AG09309 (cell line): ENCODE data around the gene ZBTB48.
A peak's percentile ranks its signal among the peaks of the same experiment; 100 is the strongest.

Experiments
- DNase-seq: peaks from one replicate; pipeline ENCODE4 v3.0.0-alpha.2; 2010; ENCODE audit warnings: low read depth
- H3K4me3 ChIP-seq: 2 replicates; pipeline ENCODE4 v1.5.1; 2011; ENCODE audit warnings: mild to moderate bottlenecking, low read depth, low read length, moderate library complexity; ENCODE audit not compliant: control insufficient read depth
- CTCF ChIP-seq: IDR thresholded peaks from 2 replicates; pipeline ENCODE4 v1.5.1; 2011; ENCODE audit warnings: mild to moderate bottlenecking, low read depth, low read length, inconsistent platforms; ENCODE audit not compliant: insufficient read depth, control insufficient read depth; ENCODE audit errors: missing control alignments

The ZBTB48 gene

GRCh38 chr1:6538956-6539355 is 40.8 kb upstream of the ZBTB48 start:
- DNase-seq = no peak
- no peak overlapping the region for H3K4me3 ChIP-seq
- no peak for TF ChIP-seq CTCF

DNA sequence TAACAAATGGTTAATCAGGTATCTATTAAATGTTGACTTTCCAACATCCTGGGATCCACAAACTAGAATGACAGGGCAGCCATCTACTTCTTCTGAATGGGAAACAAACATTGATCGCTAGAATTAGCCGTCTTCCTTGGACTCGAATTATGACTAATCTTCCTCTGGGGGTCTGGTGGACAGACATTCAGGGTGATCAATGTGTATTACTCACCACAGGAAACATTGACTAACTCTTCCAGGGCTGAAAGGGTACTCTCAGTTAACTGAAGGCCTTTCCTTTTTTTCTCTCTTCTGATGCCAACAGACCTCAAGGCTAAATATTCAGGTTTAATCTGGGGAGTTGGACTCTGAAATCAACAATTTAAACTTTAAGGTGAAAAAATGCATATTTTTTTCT is 35.0 kb upstream of the ZBTB48 start:
- H3K4me3 ChIP-seq = no peak overlapping the region
- DNase-seq = no peak
- no peak for TF ChIP-seq CTCF

GRCh38 chr1:6545276-6546112 is 34.3 kb upstream of the ZBTB48 start:
- H3K4me3 ChIP-seq = no peak overlapping the region
- DNase-seq = no peak
- TF ChIP-seq CTCF = no peak

- no peak for DNase-seq
- no peak overlapping the region for H3K4me3 ChIP-seq
- no peak for TF ChIP-seq CTCF
Measured at GRCh38 chr1:6546326-6546725, 33.5 kb upstream of the ZBTB48 start.

DNA sequence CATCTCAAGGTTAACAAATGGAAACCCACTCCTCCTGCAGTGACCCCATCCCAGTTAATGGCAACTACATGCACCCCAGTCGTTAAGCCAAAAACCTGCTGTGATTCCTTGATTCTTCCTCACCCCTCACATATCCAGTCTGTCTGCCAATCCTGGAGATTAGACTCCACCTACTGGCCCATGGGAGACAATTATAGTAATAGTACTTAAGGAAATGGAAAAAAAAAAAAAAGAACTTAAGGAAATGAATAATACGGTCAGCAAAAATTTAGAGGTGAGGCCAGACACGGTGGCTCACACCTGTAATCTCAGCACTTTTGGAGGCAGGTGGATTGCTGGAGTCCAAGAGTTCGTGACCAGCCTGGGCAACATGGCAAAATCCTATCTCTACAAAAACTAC is 32.5 kb upstream of the ZBTB48 start:
- DNase-seq = no peak
- TF ChIP-seq CTCF = no peak
- H3K4me3 ChIP-seq = no peak overlapping the region

DNA sequence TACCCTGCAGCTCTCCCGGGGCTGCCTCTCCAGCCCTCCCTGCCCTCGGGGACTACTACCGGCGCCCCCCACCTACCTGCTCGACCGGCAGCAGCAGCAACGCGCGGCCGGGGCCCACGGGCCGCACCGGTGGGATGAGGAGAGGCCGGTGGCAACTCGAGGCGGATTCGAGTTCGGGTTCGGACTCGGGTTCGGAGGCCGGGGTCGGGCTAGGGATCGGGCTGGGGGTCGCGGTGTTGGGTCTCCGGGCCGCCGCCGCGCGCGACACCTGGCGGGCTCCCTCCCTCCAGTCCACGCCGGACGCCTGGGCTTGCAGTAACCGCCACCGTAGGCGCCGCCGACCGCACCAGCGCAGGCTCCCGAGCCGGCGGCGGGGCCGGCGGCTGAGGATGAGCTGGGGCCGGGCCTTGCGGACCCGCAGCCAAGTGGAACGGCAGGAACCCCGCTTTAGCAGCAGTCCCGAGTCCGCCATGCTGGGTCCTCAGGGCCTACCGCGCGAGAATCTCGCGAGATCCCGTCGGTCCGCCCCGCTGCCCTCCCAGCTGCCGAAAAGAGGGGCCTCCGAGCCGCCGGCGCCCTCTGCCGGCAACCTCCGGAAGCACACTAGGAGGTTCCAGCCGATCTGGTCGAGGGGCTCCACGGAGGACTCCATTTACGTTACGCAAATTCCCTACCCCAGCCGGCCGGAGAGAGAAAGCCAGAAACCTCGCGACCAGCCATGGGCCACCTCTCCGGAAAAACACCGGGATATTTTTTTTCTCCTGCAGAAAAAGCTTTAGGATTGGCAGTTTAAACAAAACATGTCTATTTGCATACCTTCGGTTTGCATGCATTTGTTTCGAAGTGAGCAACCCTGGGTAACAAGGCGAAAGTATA is 25.5 kb upstream of the ZBTB48 start, which contains the start of gene NOL9:
TSS of gene NOL9 (minus strand) at position 483 of the 876 bp plus-strand sequence. CDS start at position 472, 11 bp downstream.
- peak within 1 kb of the TSS; percentile 98 for H3K4me3 ChIP-seq
- DNase-seq = peak; percentile 60
- peak; percentile 97 for TF ChIP-seq CTCF
